Measurements from ENCODE around the gene KANK2.

- no peak for TF ChIP-seq CTCF (IDR thresholded peaks at IDR 0.05; ENCODE audit: low read depth, low read length)
- TF ChIP-seq MYC (IDR thresholded peaks at IDR 0.05; ENCODE audit: low read depth, low read length) = no peak
- no peak for TF ChIP-seq POLR2A (IDR thresholded peaks at IDR 0.05; ENCODE audit: extremely low read depth, insufficient read length)
- no peak for TF ChIP-seq MAX (IDR thresholded peaks at IDR 0.05; ENCODE audit: low read depth, low read length)
These were observed 46.2 kb downstream of the KANK2 start for GRCh38 chr19:11151181-11151580.

Data from NB4 (cell line).